Left cardiac atrium (tissue), 4 donors: ENCODE data around the gene NRSN2. TPM values are rescaled to one million over a fixed set of nuclear protein-coding genes. Genes with fewer than 3 reads are reported as not detected.
"Not testable (repeated sequence)": the region's sequence is repeated elsewhere in the genome, so short reads cannot be mapped to it uniquely, and the experiment has no call there.

Experiments used
- ATAC-seq, 2 donors: fragments of 200-7000 bp; cut with Tn5 transposase; one replicate each; pipeline ENCODE4 v1.9.1; 2020; ENCODE audit warnings: mild to moderate bottlenecking in 2 of 2, moderate library complexity in 2 of 2
- DNase-seq: peaks from one replicate; pipeline ENCODE4 v3.0.0-alpha.2; 2020
- intact Hi-C, 2 donors: fragments of 100-400 bp; cut with DNase I; formaldehyde crosslinking; loops; one replicate each; pipeline versions ENCODE4 v1.14.1 to v1.15.1; 2022 to 2023
- total RNA-seq, 2 donors: library from RNA; stranded (reverse); fragmentation: NEBNext Ultra II Directional; extraction: Animal tissue kit (Norgen Biotek cat#: 25700); gene quantifications; one replicate each; pipeline ENCODE4 v1.2.1, GENCODE V29; 2021
- donor health status: DM: no; HTN: yes; CAD: no.
- donor health status: DM: no; HTN: yes; CAD: no; lungs with severe emphysema.
- donor health status: DM: yes; HTN: yes; CAD: no.
- donor health status: Dilated cardiomyopathy.

Gene NRSN2
- total RNA-seq, 2 donors from 2014 or later = 20.6 to 34.9 TPM

DNA sequence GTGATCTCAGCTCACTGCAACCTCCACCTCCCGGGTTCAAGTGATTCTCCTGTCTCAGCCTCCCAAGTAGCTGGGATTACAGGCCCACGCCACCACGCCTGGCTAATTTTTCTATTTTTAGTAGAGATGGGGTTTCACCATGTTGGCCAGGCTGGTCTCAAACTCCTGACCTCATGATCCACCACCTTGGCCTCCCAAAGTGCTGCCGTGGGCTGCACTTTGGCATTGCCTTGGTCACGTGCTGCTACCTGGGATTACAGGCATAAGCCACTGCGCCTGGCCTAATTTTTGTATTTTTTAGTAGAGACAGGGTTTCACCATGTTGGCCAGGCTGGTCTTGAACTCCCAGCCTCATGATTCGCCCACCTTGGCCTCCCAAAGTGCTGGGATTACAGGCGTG is 39.7 kb downstream of the NRSN2 start:
- DNase-seq, intact Hi-C loops, ATAC-seq: not testable (repeated sequence)

- no peak for DNase-seq
- intact Hi-C loops = no loop called here
- ATAC-seq = no peak
Observed at GRCh38 chr20:387520-387919, 40.6 kb downstream of the NRSN2 start.

- peak in 1 of 2 donors; percentile 9 for ATAC-seq
- DNase-seq = no peak
- intact Hi-C loops = no loop called here
Observed at GRCh38 chr20:388034-388994, 41.4 kb downstream of the NRSN2 start.

DNA sequence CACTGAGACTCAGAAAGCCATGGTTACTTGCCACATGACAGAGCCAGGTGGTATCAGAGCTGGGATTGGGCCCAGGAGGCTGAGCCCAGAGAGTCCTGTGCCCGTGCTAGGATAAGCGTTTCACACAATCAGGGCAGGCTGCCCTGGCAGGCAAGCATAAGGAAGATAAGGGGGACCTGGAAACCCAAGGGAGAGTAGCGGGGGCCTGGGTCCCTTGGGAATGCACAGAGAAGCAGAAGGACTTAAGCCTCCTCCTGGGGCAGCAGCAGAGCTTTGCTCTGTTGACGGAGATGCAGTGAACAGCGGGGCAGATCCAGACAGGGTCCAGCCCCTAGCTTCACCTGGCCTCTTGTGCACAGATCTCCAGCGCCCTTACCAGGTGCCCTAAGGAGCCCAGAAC is 42.3 kb downstream of the NRSN2 start:
- intact Hi-C loops = no loop called here
- ATAC-seq (no peak), DNase-seq (no peak)

DNA sequence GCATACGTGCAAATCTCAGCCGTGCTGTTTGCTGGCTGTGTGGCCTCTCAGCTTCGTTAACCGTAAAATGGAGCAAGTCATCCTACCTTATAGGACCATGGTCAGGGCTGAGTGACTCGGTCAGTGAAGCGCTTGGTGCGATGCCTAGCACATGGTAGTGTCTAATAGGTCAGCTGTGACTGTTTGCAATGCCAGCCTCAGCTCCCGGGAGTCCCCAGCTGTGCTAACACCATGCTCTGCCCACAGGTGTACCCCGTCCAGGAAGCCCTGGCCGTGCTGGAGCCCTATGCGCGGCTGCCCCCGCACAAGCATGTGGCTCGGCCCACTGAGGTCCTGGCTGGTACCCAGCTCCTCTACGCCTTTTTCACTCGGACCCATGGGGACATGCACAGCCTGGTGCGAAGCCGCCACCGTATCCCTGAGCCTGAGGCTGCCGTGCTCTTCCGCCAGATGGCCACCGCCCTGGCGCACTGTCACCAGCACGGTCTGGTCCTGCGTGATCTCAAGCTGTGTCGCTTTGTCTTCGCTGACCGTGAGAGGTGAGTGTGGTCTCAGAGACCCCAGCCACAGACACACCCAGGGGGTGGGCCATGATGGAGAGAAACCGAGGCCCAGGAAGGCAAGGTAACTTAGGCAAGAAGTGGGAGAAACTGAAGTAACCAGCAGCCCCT is 44.3 kb downstream of the NRSN2 start:
- intact Hi-C loops = no loop called here
- DNase-seq (no peak), ATAC-seq (no peak)

GRCh38 chr20:393296-393695 is 46.4 kb downstream of the NRSN2 start:
- intact Hi-C loops, ATAC-seq, DNase-seq: not testable (repeated sequence)

GRCh38 chr20:396252-396618 is 49.3 kb downstream of the NRSN2 start:
- intact Hi-C loops = no loop called here
- no peak for DNase-seq
- no peak for ATAC-seq

GRCh38 chr20:396619-397431 is 49.9 kb downstream of the NRSN2 start:
- intact Hi-C loops = no loop called here
- no peak for DNase-seq
- peak in 1 of 2 donors; percentile 30 for ATAC-seq

GRCh38 chr20:397432-398237 is 50.7 kb downstream of the NRSN2 start:
- intact Hi-C loops = no loop called here
- ATAC-seq = no peak
- no peak for DNase-seq

- no peak for ATAC-seq
- DNase-seq = no peak
- intact Hi-C loops = no loop called here
Observed at GRCh38 chr20:399182-399707, 52.3 kb downstream of the NRSN2 start.

DNA sequence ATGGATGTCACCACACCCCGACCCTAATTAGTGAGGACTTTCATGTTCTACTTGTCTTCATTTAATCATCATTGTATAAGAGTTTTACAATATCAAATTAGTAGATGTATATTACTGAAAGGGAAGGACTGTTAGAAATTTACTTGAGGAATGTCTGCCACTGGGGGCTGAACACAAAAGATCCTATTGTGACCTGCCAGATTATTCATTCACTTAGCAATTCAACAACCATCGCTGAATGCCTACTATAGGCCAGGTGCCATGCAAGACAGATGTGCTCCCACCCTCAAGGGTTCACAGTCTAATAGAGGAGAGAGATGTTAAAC is 53.2 kb downstream of the NRSN2 start:
- DNase-seq (no peak), ATAC-seq (no peak)
- intact Hi-C loops = loop anchor here in 1 of 2 donors (10.0 kb wide), 1 partner anchor 45 kb away; no protein-coding TSS in a partner anchor

GRCh38 chr20:400454-401275 is 53.8 kb downstream of the NRSN2 start:
- intact Hi-C loops = loop anchor here in 1 of 2 donors (10.0 kb wide), 1 partner anchor 46 kb away; no protein-coding TSS in a partner anchor
- ATAC-seq (no peak), DNase-seq (no peak)

GRCh38 chr20:401682-402495 is 55.0 kb downstream of the NRSN2 start:
- intact Hi-C loops = loop anchor here in 1 of 2 donors (10.0 kb wide), 1 partner anchor 47 kb away; no protein-coding TSS in a partner anchor
- ATAC-seq (no peak), DNase-seq (no peak)

GRCh38 chr20:402496-402885 is 55.6 kb downstream of the NRSN2 start:
- intact Hi-C loops = loop anchor here in 1 of 2 donors (10.0 kb wide), 1 partner anchor 48 kb away; no protein-coding TSS in a partner anchor

GRCh38 chr20:402898-403581 is 56.1 kb downstream of the NRSN2 start:
- ATAC-seq (no peak), DNase-seq (no peak)
- intact Hi-C loops = loop anchor here in 1 of 2 donors (10.0 kb wide), 1 partner anchor 48 kb away; no protein-coding TSS in a partner anchor

More at GRCh38 chr20:402496-402885, 55.6 kb downstream of the NRSN2 start:
- no peak for ATAC-seq
- DNase-seq = no peak

GRCh38 chr20:403582-403957 is 56.7 kb downstream of the NRSN2 start:
- no peak for ATAC-seq
- no peak for DNase-seq
- intact Hi-C loops = loop anchor here in 1 of 2 donors (10.0 kb wide), 1 partner anchor 49 kb away; no protein-coding TSS in a partner anchor
